Measurements from ENCODE around the gene IL17RE.
A peak's percentile ranks its signal among the peaks of the same experiment; 100 is the strongest.

Gene IL17RE

GRCh38 chr3:9914559-9915253 is 12.1 kb downstream of the IL17RE start:
- CTCF ChIA-PET = no interaction called here
- no peaks in the 10 kb centered on the region for H3K9me3 ChIP-seq (ENCODE audit: control insufficient read depth, insufficient read depth, low read depth, low read length)
- POLR2A ChIA-PET = interaction anchor here (0.6 kb wide), 2 partner anchors 13 to 751 kb away, joined by 4 to 8 read pairs; no protein-coding TSS in a partner anchor
- TF ChIP-seq ZNF747 (tag by site-specific recombination; IDR thresholded peaks at IDR 0.05) (no peak), ZEB2 (tag by site-specific recombination; IDR thresholded peaks at IDR 0.05) (peak; percentile 49; the same call in 1 of the 2 replicates), ZNF626 (tag by site-specific recombination; IDR thresholded peaks at IDR 0.05) (no peak), ZNF18 (tag by site-specific recombination; IDR thresholded peaks at IDR 0.05) (no peak)
- H3K4me1 ChIP-seq (ENCODE audit: control insufficient read depth, insufficient read depth, low read length) = peaks cover 19% of the 10 kb centered on the region
- H3K4me3 ChIP-seq (ENCODE audit: low read depth, low read length) = no peak overlapping the region
- H3K36me3 ChIP-seq (ENCODE audit: control insufficient read depth in 2 of 2, insufficient read depth in 1 of 2, low read length in 2 of 2) = no peaks in the 10 kb centered on the region
- no peak overlapping the region for H3K27ac ChIP-seq (ENCODE audit: extremely low read depth, low read depth, low read length)

GRCh38 chr3:9915254-9916141 is 12.8 kb downstream of the IL17RE start:
- TF ChIP-seq GLIS1 (tag by site-specific recombination; IDR thresholded peaks at IDR 0.05) = no peak
- no peak for TF ChIP-seq ZBTB48 (tag by site-specific recombination; IDR thresholded peaks at IDR 0.05)
- no peak for TF ChIP-seq ZNF138 (tag by site-specific recombination; IDR thresholded peaks at IDR 0.05; ENCODE audit: borderline replicate concordance)
- peak; percentile 99 for TF ChIP-seq ZBTB20 (tag by site-specific recombination; IDR thresholded peaks at IDR 0.05)
- 0 out of 2 replicates have a peak, but pooled peaks have one; percentile 50 for TF ChIP-seq ZNF423 (tag by site-specific recombination; IDR thresholded peaks at IDR 0.05)
- peak; percentile 49; the same call in 1 of the 2 replicates for TF ChIP-seq PBX3 (CRISPR knock-in tag; IDR thresholded peaks at IDR 0.05)
- no peak for TF ChIP-seq ZNF501 (tag by site-specific recombination; IDR thresholded peaks at IDR 0.05)
- TF ChIP-seq ZNF513 (tag by site-specific recombination; IDR thresholded peaks at IDR 0.05) = 0 out of 2 replicates have a peak, but pooled peaks have one; percentile 17
- peak; percentile 28 for TF ChIP-seq ZBTB26 (tag by site-specific recombination; optimal IDR thresholded peaks at IDR 0.05)
- TF ChIP-seq EGR2 (tag by site-specific recombination; IDR thresholded peaks at IDR 0.05; ENCODE audit: low read depth) = 0 out of 2 replicates have a peak, but pooled peaks have one; percentile 23
- peak; percentile 64 for TF ChIP-seq SP2 (tag by site-specific recombination; IDR thresholded peaks at IDR 0.05)
- Histone ChIP-seq H3K36me3 (ENCODE audit: control insufficient read depth in 2 of 2, insufficient read depth in 1 of 2, low read length in 2 of 2) (no peaks in the 10 kb centered on the region), H3K9me3 (ENCODE audit: control insufficient read depth, insufficient read depth, low read depth, low read length) (no peaks in the 10 kb centered on the region), H3K27ac (ENCODE audit: extremely low read depth, low read depth, low read length) (peak overlapping the region; percentile 54; the same call in 1 of the 2 replicates), H3K4me1 (ENCODE audit: control insufficient read depth, insufficient read depth, low read length) (peaks cover 19% of the 10 kb centered on the region), H3K4me3 (ENCODE audit: low read depth, low read length) (peak overlapping the region; percentile 4)
- POLR2A ChIA-PET = interaction anchor here (1.4 to 2.6 kb wide), 7 partner anchors 11 to 31 kb away, joined by 4 to 23 read pairs (median 6); partner anchors contain the start of genes CRELD1, IL17RE and JAGN1
- CTCF ChIA-PET = interaction anchor here (0.7 to 0.9 kb wide), 2 partner anchors 22 to 67 kb away, joined by 3 read pairs; no protein-coding TSS in a partner anchor
